Endothelial cell of umbilical vein (primary cell): Measurements from ENCODE around the gene TNFRSF19. TPM values are rescaled to one million over a fixed set of nuclear protein-coding genes. Genes with fewer than 3 reads are reported as not detected.

Experiments used
- BruUV-seq: library from RNA; stranded (reverse); fragments of 400-500 nt; replicated peaks from 2 replicates; lab custom pipeline; 2021; lab: Mats Ljungman, UMichigan
- CTCF ChIA-PET: fragments of 300-600, 350-600 bp; sonication (Branson Sonifier 250); formaldehyde crosslinking; loops from one replicate; lab custom pipeline; 2021; ENCODE audit warnings: antibody characterized with exemption, inconsistent platforms; lab: Charles Lee
- POLR2A ChIA-PET: fragments of 300-600, 350-600 bp; sonication (Branson Sonifier 250); formaldehyde crosslinking; loops from one replicate; lab custom pipeline; 2021; ENCODE audit warnings: antibody characterized with exemption, inconsistent platforms; lab: Charles Lee
- DNase-seq: peaks from one replicate; pipeline ENCODE4 v3.0.0-alpha.2; 2011; ENCODE audit warnings: low read depth, low spot score
- FAIRE-seq: peaks from 2 replicates; lab custom pipeline; 2011; peaks lifted over from hg19 to GRCh38; lab: Jason Lieb, UNC
- H2AFZ ChIP-seq: 2 replicates; pipeline ENCODE4 v1.6.0; 2012; ENCODE audit warnings: low read depth, low read length, control low read depth, inconsistent platforms
- H3K27ac ChIP-seq: 2 replicates; pipeline ENCODE4 v1.5.1; 2011; ENCODE audit warnings: low read depth, mild to moderate bottlenecking, control low read depth, low read length, moderate library complexity; ENCODE audit not compliant: insufficient read depth
- H3K27me3 ChIP-seq, 2 experiments: 2 replicates each; pipeline versions ENCODE4 v1.6.0 to v1.6.1; 2011; ENCODE audit warnings: low read length in 2 of 2, mixed read lengths in 1 of 2; ENCODE audit not compliant: control insufficient read depth in 2 of 2, insufficient read depth in 2 of 2
- H3K36me3 ChIP-seq, 2 experiments: 2 replicates in 1 of 2; 3 replicates in 1 of 2; pipeline ENCODE4 v1.5.1; 2011; ENCODE audit warnings: low read length in 2 of 2, mild to moderate bottlenecking in 1 of 2, moderate library complexity in 1 of 2; ENCODE audit not compliant: control insufficient read depth in 2 of 2, insufficient read depth in 2 of 2; ENCODE audit errors: extremely low read depth in 1 of 2
- H3K4me1 ChIP-seq: 3 replicates; pipeline ENCODE4 v1.5.1; 2011; ENCODE audit warnings: mild to moderate bottlenecking, low read length; ENCODE audit not compliant: control insufficient read depth, insufficient read depth; ENCODE audit errors: extremely low read depth
- H3K4me2 ChIP-seq: 2 replicates; pipeline ENCODE4 v1.6.1; 2011; ENCODE audit warnings: low read length, control low read depth, mixed read lengths; ENCODE audit not compliant: insufficient read depth
- H3K4me3 ChIP-seq, 3 experiments: fragments of 200-600 bp in 1 of 3; sonication (generic), shearing (Covaris generic) in 1 of 3; replicated peaks in 1 of 3; 2 replicates each; pipeline ENCODE4 v1.5.1; 2011 to 2016; ENCODE audit warnings: control low read depth in 3 of 3, low read length in 3 of 3, mild to moderate bottlenecking in 2 of 3, inconsistent platforms in 1 of 3, low read depth in 1 of 3, moderate library complexity in 1 of 3; ENCODE audit not compliant: insufficient read depth in 1 of 3
- H3K79me2 ChIP-seq: 2 replicates; pipeline ENCODE4 v1.6.0; 2012; ENCODE audit warnings: low read length, inconsistent platforms; ENCODE audit not compliant: control insufficient read depth, insufficient read depth
- H3K9ac ChIP-seq: replicated peaks from 2 replicates; pipeline ENCODE3; 2011; ENCODE audit warnings: low read length, control low read depth; ENCODE audit not compliant: insufficient read depth; ENCODE audit errors: extremely low read depth
- H3K9me1 ChIP-seq: replicated peaks from 3 replicates; pipeline ENCODE4 v1.6.0; 2011; ENCODE audit warnings: mild to moderate bottlenecking, low read length; ENCODE audit not compliant: control insufficient read depth, insufficient read depth; ENCODE audit errors: extremely low read depth
- H3K9me3 ChIP-seq: replicated peaks from 2 replicates; pipeline ENCODE4 v1.5.1; 2012; ENCODE audit warnings: low read length, inconsistent platforms; ENCODE audit not compliant: control insufficient read depth, insufficient read depth
- H4K20me1 ChIP-seq: replicated peaks from 2 replicates; pipeline ENCODE3; 2011; ENCODE audit warnings: mild to moderate bottlenecking, low read length; ENCODE audit not compliant: control insufficient read depth, insufficient read depth; ENCODE audit errors: extremely low read depth
- CTCF ChIP-seq, 2 donors: IDR thresholded peaks; 1 replicate in 1 of 2; 2 replicates in 1 of 2; pipeline ENCODE4 v1.5.1; 2011; ENCODE audit warnings: low read length in 2 of 2, mild to moderate bottlenecking in 2 of 2, moderate library complexity in 2 of 2, control low read depth in 1 of 2, inconsistent platforms in 1 of 2, low read depth in 1 of 2; ENCODE audit not compliant: insufficient read depth in 1 of 2; ENCODE audit errors: extremely low read depth in 1 of 2
- EZH2 ChIP-seq: IDR thresholded peaks from 2 replicates; pipeline ENCODE4 v1.6.1; 2012; ENCODE audit warnings: borderline replicate concordance, low read depth, mild to moderate bottlenecking, moderate library complexity, low read length, inconsistent platforms; ENCODE audit not compliant: severe bottlenecking
- FOS ChIP-seq: IDR thresholded peaks from 2 replicates; pipeline ENCODE4 v1.6.1; 2011; ENCODE audit warnings: mild to moderate bottlenecking, low read length, moderate library complexity, borderline replicate concordance; ENCODE audit not compliant: insufficient read depth
- GATA2 ChIP-seq: IDR thresholded peaks from 2 replicates; pipeline ENCODE4 v1.7.0; 2011; ENCODE audit warnings: low read depth, mild to moderate bottlenecking, moderate library complexity, mixed read lengths, low read length; ENCODE audit not compliant: insufficient read length, insufficient read depth
- JUN ChIP-seq: IDR thresholded peaks from 2 replicates; pipeline ENCODE4 v1.6.1; 2011; ENCODE audit warnings: borderline replicate concordance, low read depth; ENCODE audit not compliant: insufficient read length, insufficient read depth
- MAX ChIP-seq: IDR thresholded peaks from 2 replicates; pipeline ENCODE4 v1.6.1; 2011; ENCODE audit not compliant: insufficient read depth, insufficient read length
- MYC ChIP-seq: IDR thresholded peaks from one replicate; pipeline ENCODE4 v1.6.1; 2011; ENCODE audit warnings: mild to moderate bottlenecking, low read depth, low read length
- POLR2A ChIP-seq: IDR thresholded peaks from 2 replicates; pipeline ENCODE4 v1.6.1; 2012; ENCODE audit warnings: low read depth, mild to moderate bottlenecking, control low read depth, low read length
- POLR2AphosphoS5 ChIP-seq: IDR thresholded peaks from 2 replicates; pipeline ENCODE4 v1.6.1; 2012; ENCODE audit warnings: low read depth, mild to moderate bottlenecking, control low read depth, low read length, moderate library complexity; ENCODE audit not compliant: insufficient read depth
- dilution Hi-C: fragments of 300-500 bp; cut with MboI; formaldehyde crosslinking; loops from one replicate; pipeline ENCODE4 v1.15.0; 2019; ENCODE audit warnings: low sequenced_read_pairs; ENCODE audit not compliant: extremely low pct_ligation_motif_present
- intact Hi-C: fragments of 100-400 bp; cut with micrococcal nuclease; formaldehyde crosslinking; loops from one replicate; pipeline ENCODE4 v1.10.0; 2022
- polyA plus RNA-seq, 4 experiments: library from polyadenylated mRNA; depleted of rRNA in 3 of 4; stranded (reverse) in 3 of 4; unstranded in 1 of 4; fragments of >200 nt; gene quantifications; 2 replicates each; pipeline versions ENCODE4 v1.2.1 to v1.2.3, GENCODE V29; 2011 to 2012; ENCODE audit warnings: missing spikeins in 1 of 4
- total RNA-seq: library from RNA; stranded (reverse); gene quantifications from 2 replicates; pipeline ENCODE4 v1.2.3, GENCODE V29; 2021

TNFRSF19 gene
- total and polyA plus RNA-seq, 2 donors (not counting 3 experiments of a cell fraction or from before 2014, with no cell fraction given) = 0.23 to 0.29 TPM

- Histone ChIP-seq H3K36me3 (no peaks in the 10 kb centered on the region), H3K79me2 (no peaks in the 10 kb centered on the region), H3K9me3 (no peaks in the 10 kb centered on the region), H3K4me3 (no peak overlapping the region), H3K27ac (no peak overlapping the region), H3K9me1 (no peaks in the 10 kb centered on the region), H2AFZ (no peak overlapping the region), H3K9ac (no peak overlapping the region), H3K4me1 (peaks cover 8% of the 10 kb centered on the region), H4K20me1 (no peaks in the 10 kb centered on the region), H3K27me3 (peaks cover 3 to 11% of the 10 kb centered on the region in 2 experiments), H3K4me2 (no peak overlapping the region)
- ChIA-PET POLR2A (no interaction called here), CTCF (interaction anchor here (1.0 kb wide), 1 partner anchor 10 kb away, joined by 3 read pairs; the partner anchor contains the start of gene TNFRSF19)
- dilution Hi-C loops = no loop called here
- BruUV-seq = no TSS peak
- TF ChIP-seq POLR2A = no peak
- no peak for TF ChIP-seq EZH2
- TF ChIP-seq MAX = no peak
- TF ChIP-seq GATA2 = no peak
- TF ChIP-seq FOS = no peak
- no peak for TF ChIP-seq POLR2AphosphoS5
- no peak for TF ChIP-seq CTCF (IDR thresholded peaks at IDR 0.05; ENCODE audit: extremely low read depth in 1 of 2, insufficient read depth in 1 of 2, low read depth in 1 of 2, low read length in 2 of 2)
- TF ChIP-seq JUN = no peak
- no peak for TF ChIP-seq MYC
- intact Hi-C loops = no loop called here
- no peak for DNase-seq
- no peak for FAIRE-seq
Measured at GRCh38 chr13:23561261-23561660, 9.0 kb upstream of the TNFRSF19 start.
